Muscle of leg (tissue), 11 donors: Measurements from ENCODE around the gene RELB. TPM values are rescaled to one million over a fixed set of nuclear protein-coding genes. Genes with fewer than 3 reads are reported as not detected.
"Not testable (repeated sequence)": the region's sequence is repeated elsewhere in the genome, so short reads cannot be mapped to it uniquely, and the experiment has no call there.

ENCODE experiments used
- DNase-seq: peaks from one replicate; pipeline ENCODE4 v3.0.0; 2013
- H3K27ac ChIP-seq: one replicate; pipeline ENCODE4 v1.5.1; 2013; ENCODE audit warnings: mild to moderate bottlenecking, low read length, control low read depth
- H3K27me3 ChIP-seq: one replicate; pipeline ENCODE4 v1.6.1; 2013; ENCODE audit warnings: low read length; ENCODE audit not compliant: control insufficient read depth, insufficient read depth
- H3K36me3 ChIP-seq: one replicate; pipeline ENCODE4 v1.6.1; 2013; ENCODE audit warnings: low read length; ENCODE audit not compliant: control insufficient read depth, insufficient read depth
- H3K4me1 ChIP-seq: one replicate; pipeline ENCODE4 v1.6.1; 2013; ENCODE audit warnings: low read length; ENCODE audit not compliant: control insufficient read depth, insufficient read depth
- H3K4me3 ChIP-seq: one replicate; pipeline ENCODE4 v1.5.1; 2013; ENCODE audit warnings: low read length, control low read depth
- H3K9me3 ChIP-seq: replicated peaks from 2 replicates; pipeline ENCODE4 v1.6.1; 2013; ENCODE audit warnings: low read depth, low read length; ENCODE audit not compliant: control insufficient read depth
- WGBS: methylation state at CpG from one replicate; pipeline ENCODE4 v1.1.5; 2013; ENCODE audit warnings: missing lambda C conversion rate; ENCODE audit not compliant: insufficient coverage; 5-methylcytosine and 5-hydroxymethylcytosine counted together
- polyA plus RNA-seq, 8 donors: library from polyadenylated mRNA; unstranded; fragments of 120-200 nt; gene quantifications; one replicate each; pipeline versions ENCODE4 v1.2.1 to v1.2.3, GENCODE V29; 2013; ENCODE audit warnings: inconsistent platforms in 1 of 8, low replicate concordance in 1 of 8; ENCODE audit not compliant: insufficient read length in 8 of 8, insufficient read depth in 1 of 8
- total RNA-seq: library from RNA; stranded (reverse); fragments of 120-200 nt; gene quantifications from one replicate; pipeline ENCODE4 v1.2.4, GENCODE V29; 2013

RELB gene
- total and polyA plus RNA-seq, 9 donors = 2.0 to 6.0 (median 5.1) TPM

DNA sequence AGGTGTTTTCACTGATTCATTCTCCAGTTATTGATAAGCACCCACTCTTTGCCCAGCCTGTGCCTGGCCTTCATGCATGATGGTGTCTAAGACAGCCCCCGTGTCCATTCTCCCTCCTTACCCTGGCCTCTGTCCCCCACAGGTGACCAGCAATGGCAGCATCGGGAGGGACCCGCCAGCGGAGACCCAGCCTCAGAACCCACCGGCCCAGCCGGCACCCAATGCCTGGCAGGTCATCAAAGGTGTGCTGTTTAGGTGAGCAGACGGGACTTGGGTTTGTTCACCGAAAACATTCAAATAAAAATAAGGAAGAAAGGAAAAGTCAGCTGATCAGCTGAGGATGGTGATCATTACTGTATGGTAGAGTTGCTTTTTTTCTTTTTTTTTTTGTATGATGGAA, 39.4 kb upstream of the RELB start:
- Histone ChIP-seq H3K9me3 (no peaks in the 10 kb centered on the region), H3K36me3 (peaks cover 37% of the 10 kb centered on the region), H3K4me1 (peaks cover 14% of the 10 kb centered on the region), H3K4me3 (no peak overlapping the region), H3K27me3 (no peaks in the 10 kb centered on the region), H3K27ac (no peak overlapping the region)
- DNase-seq = no peak
- 96% methylated on average over 8 of the region's 8 CpGs for WGBS

DNA sequence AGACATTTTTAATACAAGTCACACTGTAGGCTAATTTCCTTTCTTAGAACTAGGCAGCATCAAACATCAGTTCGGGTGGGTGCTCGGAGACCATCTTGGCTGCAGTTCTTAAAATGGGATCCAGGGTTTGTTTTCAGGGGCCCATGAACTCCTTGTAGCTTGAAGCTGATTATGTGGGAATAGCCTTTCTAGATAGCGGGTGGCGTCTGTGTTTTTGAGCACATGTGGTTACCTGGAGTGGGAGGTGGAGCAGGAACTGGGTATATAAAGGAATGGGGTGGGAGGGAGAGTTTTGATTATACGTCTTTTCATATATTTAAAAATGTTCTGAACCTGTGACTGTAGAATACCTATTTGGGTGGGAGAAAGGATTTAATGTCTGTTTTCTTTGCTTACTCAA, 33.1 kb upstream of the RELB start:
- WGBS = 100% methylated on average over 2 of the region's 5 CpGs
- Histone ChIP-seq H3K4me3 (no peak overlapping the region), H3K4me1 (no peaks in the 10 kb centered on the region), H3K27me3 (no peaks in the 10 kb centered on the region), H3K9me3 (no peaks in the 10 kb centered on the region), H3K27ac (no peak overlapping the region), H3K36me3 (peaks cover 55% of the 10 kb centered on the region)
- no peak for DNase-seq

DNA sequence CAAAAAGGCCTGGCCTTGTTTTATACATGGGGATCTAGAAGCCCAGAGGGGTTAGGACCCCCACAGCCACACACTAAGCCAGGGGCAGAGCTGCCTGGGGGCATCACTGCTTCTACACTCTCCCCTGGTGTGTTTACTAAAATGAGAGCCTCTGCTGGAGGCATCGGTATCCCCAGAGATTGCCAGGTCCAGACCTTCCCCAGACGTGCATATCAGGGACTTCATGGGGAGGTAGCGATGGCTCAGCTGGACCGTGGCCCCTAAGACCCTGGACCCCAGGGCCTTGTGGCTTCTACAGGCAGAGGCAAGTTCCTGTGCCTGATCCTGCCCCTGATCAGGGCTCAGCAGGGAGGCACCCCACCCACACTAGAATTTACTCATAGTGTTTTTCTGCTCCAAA, 32.6 kb upstream of the RELB start:
- Histone ChIP-seq H3K4me3 (no peak overlapping the region), H3K27me3 (no peaks in the 10 kb centered on the region), H3K27ac (no peak overlapping the region), H3K9me3 (no peaks in the 10 kb centered on the region), H3K36me3 (peaks cover 60% of the 10 kb centered on the region), H3K4me1 (no peaks in the 10 kb centered on the region)
- WGBS = 80% methylated on average over 3 of the region's 4 CpGs
- no peak for DNase-seq

DNA sequence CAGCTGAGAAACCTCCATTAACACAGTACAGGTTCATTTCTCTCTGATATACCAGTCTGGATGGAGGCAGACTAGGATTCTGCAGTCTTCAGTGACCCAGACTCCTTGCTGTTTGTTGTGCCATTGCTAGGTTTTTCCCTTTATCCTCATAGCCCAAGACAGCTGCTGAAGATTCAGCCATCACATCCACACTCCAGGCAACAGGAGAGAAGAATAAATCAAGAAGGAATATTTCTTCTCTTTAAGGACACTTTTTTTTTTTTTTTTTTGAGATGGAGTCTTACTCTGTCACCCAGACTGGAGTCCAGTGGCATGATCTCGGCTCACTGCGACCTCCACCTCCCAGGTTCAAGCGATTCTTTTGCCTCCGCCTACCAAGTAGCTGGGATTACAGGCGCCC, 31.8 kb upstream of the RELB start:
- Histone ChIP-seq H3K9me3 (no peaks in the 10 kb centered on the region), H3K36me3 (peaks cover 63% of the 10 kb centered on the region), H3K4me3 (no peak overlapping the region), H3K27ac (no peak overlapping the region), H3K27me3 (no peaks in the 10 kb centered on the region), H3K4me1 (no peaks in the 10 kb centered on the region)
- WGBS = no CpG with 5 or more reads among the region's 5 CpGs
- DNase-seq = no peak

DNA sequence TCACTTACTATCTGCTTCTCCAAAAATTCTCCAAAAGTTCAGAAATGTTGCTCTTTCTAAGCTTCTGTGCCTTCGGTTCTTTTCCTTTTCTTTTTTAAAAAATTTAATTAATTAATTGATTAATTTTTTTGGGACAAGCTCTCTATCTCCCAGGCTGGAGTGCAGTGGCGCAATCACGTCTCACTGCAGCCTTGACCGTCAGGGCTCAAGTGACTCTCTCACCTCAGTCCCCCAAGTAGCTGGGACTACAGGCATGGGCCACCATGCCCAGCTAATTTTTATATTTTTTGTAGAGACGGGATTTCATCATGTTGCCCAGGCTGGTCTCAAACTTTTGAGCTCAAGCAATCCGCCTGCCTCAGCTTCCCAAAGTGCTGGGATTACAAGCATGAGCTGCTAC, 29.8 kb upstream of the RELB start:
- peaks cover 70% of the 10 kb centered on the region for H3K36me3 ChIP-seq
- H3K27me3 ChIP-seq, H3K4me1 ChIP-seq, H3K27ac ChIP-seq, H3K9me3 ChIP-seq, DNase-seq, H3K4me3 ChIP-seq: not testable (repeated sequence)
- WGBS = 76% methylated on average over 3 of the region's 6 CpGs

DNA sequence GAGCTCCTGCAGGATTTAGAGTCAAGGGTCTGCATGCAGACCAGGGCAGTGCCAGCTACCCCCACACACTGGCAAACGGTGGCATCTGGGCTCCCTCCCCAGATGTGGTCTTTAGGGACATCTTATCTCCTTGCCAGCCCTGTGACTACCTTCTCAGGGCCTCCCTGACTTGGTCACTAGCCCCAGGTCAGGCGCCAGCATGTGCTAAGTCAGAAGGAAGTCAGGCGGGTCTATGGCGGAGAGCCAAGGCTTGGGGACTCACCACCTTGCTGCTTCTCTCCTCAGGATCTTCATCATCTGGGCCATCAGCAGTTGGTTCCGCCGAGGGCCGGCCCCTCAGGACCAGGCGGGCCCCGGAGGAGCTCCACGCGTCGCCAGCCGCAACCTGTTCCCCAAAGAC, 28.5 kb upstream of the RELB start:
- Histone ChIP-seq H3K36me3 (peaks cover 77% of the 10 kb centered on the region), H3K4me3 (no peak overlapping the region), H3K27ac (no peak overlapping the region), H3K9me3 (no peaks in the 10 kb centered on the region), H3K27me3 (no peaks in the 10 kb centered on the region), H3K4me1 (no peaks in the 10 kb centered on the region)
- no peak for DNase-seq
- 89% methylated on average over 8 of the region's 13 CpGs for WGBS

DNA sequence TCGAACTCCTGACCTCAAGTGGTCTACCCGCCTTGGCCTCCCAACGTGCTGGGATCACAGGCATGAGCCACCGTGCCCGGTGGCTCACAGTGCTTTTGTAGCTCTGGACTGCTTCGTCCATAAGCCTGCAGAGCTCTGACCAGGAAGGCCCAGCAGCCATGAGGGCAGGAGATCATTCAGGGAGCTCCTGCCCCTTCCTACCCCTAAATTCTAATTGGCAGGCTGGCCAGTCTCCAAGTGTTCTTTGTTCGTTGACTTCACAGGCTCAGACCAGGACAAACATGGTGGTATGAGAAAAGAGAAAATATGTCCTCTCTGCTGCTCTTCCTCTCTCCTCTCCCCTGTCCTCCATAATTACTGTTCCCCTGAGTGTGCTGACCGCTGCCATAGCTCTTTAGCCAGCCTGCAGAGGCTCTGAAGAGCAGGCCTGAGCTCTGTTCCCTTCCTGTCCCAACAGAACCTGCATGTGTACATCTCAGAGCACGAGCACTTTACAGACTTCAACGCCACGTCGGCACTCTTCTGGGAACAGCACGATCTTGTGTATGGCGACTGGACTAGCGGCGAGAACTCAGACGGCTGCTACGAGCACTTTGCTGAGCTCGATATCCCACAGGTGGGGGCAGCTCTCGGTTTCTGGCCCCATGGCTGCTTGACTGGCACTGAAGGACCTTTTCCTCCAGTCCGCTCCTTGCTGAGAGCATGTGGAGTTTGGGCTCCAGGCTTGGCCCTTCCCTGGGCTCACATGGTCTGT, 27.1 kb upstream of the RELB start:
- no peak for DNase-seq
- no peak overlapping the region for H3K4me3 ChIP-seq
- WGBS = 95% methylated on average over 18 of the region's 21 CpGs
- no peaks in the 10 kb centered on the region for H3K9me3 ChIP-seq
- H3K27ac ChIP-seq = no peak overlapping the region
- H3K36me3 ChIP-seq = peaks cover 78% of the 10 kb centered on the region
- no peaks in the 10 kb centered on the region for H3K4me1 ChIP-seq
- no peaks in the 10 kb centered on the region for H3K27me3 ChIP-seq

DNA sequence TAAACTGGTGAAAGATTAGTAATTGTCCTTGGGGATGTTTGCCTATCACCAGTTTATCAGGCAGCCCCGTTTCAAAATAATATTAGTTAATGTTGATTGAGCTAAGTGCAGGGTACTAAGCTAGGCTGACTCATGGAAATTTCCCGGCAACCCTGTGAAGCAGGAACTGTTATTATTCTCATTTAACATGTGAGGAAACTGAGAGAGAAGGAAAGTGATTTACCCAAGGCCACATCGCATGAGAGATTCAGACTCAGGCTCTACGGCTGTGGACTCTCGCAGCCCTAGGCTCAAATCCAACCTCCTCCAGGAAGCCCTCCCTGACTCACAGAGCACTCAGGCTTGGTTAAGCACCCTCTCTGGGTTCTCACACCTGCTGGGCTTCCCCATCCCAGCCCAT, 26.4 kb upstream of the RELB start:
- 100% methylated on average over 3 of the region's 5 CpGs for WGBS
- peaks cover 81% of the 10 kb centered on the region for H3K36me3 ChIP-seq

DNA sequence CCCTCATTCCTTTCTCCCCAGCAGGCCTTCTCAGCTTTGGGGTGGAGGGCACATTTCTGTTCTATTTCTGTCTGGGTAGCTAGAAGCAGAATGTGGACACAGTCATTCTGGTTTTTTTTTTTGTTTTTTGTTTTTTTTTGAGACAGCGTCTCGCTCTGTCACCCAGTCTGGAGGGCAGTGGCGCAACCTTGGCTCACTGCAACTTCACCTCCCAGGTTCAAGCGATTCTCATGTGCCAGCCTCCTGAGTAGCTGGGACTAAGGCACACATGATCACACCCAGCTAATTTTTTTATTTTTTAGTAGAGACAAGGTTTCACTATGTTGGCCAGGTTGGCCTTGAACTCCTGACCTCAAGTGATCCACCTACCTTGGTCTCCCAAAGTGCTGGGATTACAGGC, 25.8 kb upstream of the RELB start:
- Histone ChIP-seq H3K36me3 (peaks cover 77% of the 10 kb centered on the region), H3K4me3 (no peak overlapping the region), H3K27me3 (no peaks in the 10 kb centered on the region), H3K9me3 (no peaks in the 10 kb centered on the region), H3K27ac (no peak overlapping the region), H3K4me1 (no peaks in the 10 kb centered on the region)
- no CpG with 5 or more reads among the region's 4 CpGs for WGBS
- no peak for DNase-seq

More for the DNA sequence above, 26.4 kb upstream of the RELB start:
- H3K27ac ChIP-seq = no peak overlapping the region
- H3K27me3 ChIP-seq = no peaks in the 10 kb centered on the region
- DNase-seq = no peak
- no peak overlapping the region for H3K4me3 ChIP-seq
- no peaks in the 10 kb centered on the region for H3K9me3 ChIP-seq
- H3K4me1 ChIP-seq = no peaks in the 10 kb centered on the region

DNA sequence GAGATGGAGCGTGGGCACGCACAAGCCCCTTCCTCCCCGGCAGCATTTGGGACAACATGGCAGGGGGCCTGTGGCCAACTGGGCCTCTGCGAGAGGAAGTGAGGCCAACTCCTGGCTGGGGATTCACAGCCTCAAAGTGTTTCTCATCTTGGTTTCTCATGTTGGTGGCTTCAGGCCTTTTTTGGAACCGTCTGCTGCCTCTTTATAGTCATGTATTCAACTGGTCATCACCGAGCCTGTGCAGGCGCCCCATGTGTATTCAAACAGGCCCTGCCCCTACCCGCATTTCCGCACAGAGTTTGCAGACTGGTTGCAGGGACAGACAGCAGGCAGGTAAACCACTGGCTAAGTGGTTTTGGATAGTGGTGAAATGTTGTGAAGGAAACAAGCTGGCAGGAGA, 17.3 kb upstream of the RELB start:
- Histone ChIP-seq H3K4me1 (no peaks in the 10 kb centered on the region), H3K9me3 (no peaks in the 10 kb centered on the region), H3K4me3 (no peak overlapping the region), H3K36me3 (peaks cover 74% of the 10 kb centered on the region), H3K27me3 (no peaks in the 10 kb centered on the region), H3K27ac (no peak overlapping the region)
- WGBS = 77% methylated on average over 9 of the region's 9 CpGs
- DNase-seq = no peak

DNA sequence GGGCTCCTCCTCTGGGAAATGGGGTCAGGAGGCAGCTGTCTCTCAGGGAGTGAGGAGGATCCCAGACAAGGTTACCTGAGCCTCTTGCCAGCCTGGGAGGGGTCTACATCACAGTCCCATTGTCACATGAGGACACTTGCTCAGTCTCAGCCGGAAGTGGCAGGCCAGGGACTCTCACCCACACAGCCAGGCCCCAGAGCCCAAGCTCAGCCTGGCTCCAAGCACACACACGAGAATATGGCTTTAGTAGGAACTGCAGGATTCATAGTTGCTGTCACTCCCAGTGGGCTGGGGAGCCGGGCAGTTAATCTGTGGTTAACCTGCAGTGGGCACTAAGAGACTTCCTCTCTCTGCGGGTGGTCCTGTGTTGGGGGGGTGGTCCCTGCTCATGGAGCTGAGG, 15.8 kb upstream of the RELB start:
- no peak for DNase-seq
- WGBS = 83% methylated on average over 2 of the region's 4 CpGs
- no peaks in the 10 kb centered on the region for H3K4me1 ChIP-seq
- no peak overlapping the region for H3K27ac ChIP-seq
- peaks cover 77% of the 10 kb centered on the region for H3K36me3 ChIP-seq
- H3K27me3 ChIP-seq = no peaks in the 10 kb centered on the region
- no peaks in the 10 kb centered on the region for H3K9me3 ChIP-seq
- no peak overlapping the region for H3K4me3 ChIP-seq
